Left ventricle myocardium inferior (tissue), 1 donor: ENCODE results near the gene SAMD14. TPM values are rescaled to one million over a fixed set of nuclear protein-coding genes. Genes with fewer than 3 reads are reported as not detected.

Experiments used
- DNase-seq: peaks from one replicate; pipeline ENCODE4 v3.0.0-alpha.2; 2020
- H3K27ac ChIP-seq: fragments of 200-600 bp; replicated peaks from 2 replicates; pipeline ENCODE4 v1.8.0; 2021
- H3K27me3 ChIP-seq: fragments of 200-600 bp; 2 replicates; pipeline ENCODE4 v1.8.0; 2021; ENCODE audit warnings: low read depth
- H3K36me3 ChIP-seq: fragments of 200-600 bp; 2 replicates; pipeline ENCODE4 v1.8.0; 2021
- H3K4me1 ChIP-seq: fragments of 200-600 bp; 2 replicates; pipeline ENCODE4 v1.8.0; 2021
- H3K4me3 ChIP-seq: fragments of 200-600 bp; 2 replicates; pipeline ENCODE4 v1.8.0; 2021; ENCODE audit warnings: mild to moderate bottlenecking, moderate library complexity
- H3K9me3 ChIP-seq: fragments of 200-600 bp; replicated peaks from 2 replicates; pipeline ENCODE4 v1.8.0; 2021
- intact Hi-C: fragments of 100-400 bp; cut with micrococcal nuclease; formaldehyde crosslinking; loops from one replicate; pipeline ENCODE4 v1.11.0; 2022
- total RNA-seq: library from RNA; stranded (reverse); fragmentation: NEBNext Ultra II Directional; extraction: Animal tissue kit (Norgen Biotek cat#: 25700); gene quantifications from one replicate; pipeline ENCODE4 v1.2.1, GENCODE V29; 2021
- TF ChIP-seq, protein P1 (sequence below): fragments of 200-600 bp; IDR thresholded peaks from 2 replicates; pipeline ENCODE4 v1.8.0; 2021; ENCODE audit warnings: antibody characterized with exemption, mild to moderate bottlenecking, borderline replicate concordance
- donor health status: DM: no; HTN: yes; CAD: no; lungs with severe emphysema.

SAMD14 gene
- total RNA-seq, 1 donor from 2014 or later, result 1.6 TPM

DNA sequence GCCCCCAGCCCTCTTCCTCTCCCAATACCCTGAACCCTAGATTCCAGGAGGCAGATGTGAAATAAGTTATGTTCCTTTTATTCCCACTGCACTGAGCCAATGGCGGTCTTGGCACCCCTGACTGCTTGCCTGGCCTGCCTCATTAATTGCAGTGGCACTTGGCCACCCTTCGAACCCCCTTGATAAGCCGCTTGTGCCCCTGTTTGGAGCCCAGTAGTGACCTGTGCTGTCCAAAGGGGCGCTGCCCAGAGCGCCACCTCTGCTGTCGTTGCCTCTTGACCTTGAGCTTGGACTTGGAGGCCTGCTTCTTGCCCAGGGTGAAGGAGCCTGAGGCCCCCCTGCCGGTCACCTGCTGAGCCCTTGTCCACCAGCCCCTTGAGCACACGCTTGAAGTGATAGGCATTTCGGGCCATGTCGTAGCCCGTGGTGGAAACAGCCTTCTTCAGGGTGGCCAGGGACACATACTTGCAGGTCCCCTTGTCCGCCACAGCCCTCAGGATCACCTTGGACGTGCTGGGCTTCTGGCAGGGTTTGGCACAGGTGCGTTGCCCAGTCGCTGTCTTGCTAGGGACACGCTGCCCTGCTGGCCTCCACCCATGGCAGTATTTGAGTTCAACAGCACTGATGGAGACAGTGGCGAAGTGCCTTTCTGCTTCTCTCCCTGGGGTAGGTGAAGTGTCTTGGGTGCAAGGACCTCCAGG is 41.6 kb upstream of the SAMD14 start:
- intact Hi-C loops, result no loop called here
- H3K4me1 ChIP-seq, result peaks cover 86% of the 10 kb centered on the region
- H3K27me3 ChIP-seq, result no peaks in the 10 kb centered on the region
- no peaks in the 10 kb centered on the region for H3K9me3 ChIP-seq
- H3K27ac ChIP-seq, result peak overlapping the region; percentile 70
- TF ChIP-seq, protein P1, sequence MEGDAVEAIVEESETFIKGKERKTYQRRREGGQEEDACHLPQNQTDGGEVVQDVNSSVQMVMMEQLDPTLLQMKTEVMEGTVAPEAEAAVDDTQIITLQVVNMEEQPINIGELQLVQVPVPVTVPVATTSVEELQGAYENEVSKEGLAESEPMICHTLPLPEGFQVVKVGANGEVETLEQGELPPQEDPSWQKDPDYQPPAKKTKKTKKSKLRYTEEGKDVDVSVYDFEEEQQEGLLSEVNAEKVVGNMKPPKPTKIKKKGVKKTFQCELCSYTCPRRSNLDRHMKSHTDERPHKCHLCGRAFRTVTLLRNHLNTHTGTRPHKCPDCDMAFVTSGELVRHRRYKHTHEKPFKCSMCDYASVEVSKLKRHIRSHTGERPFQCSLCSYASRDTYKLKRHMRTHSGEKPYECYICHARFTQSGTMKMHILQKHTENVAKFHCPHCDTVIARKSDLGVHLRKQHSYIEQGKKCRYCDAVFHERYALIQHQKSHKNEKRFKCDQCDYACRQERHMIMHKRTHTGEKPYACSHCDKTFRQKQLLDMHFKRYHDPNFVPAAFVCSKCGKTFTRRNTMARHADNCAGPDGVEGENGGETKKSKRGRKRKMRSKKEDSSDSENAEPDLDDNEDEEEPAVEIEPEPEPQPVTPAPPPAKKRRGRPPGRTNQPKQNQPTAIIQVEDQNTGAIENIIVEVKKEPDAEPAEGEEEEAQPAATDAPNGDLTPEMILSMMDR, result no peak
- DNase-seq, result no peak
- H3K4me3 ChIP-seq, result no peak overlapping the region
- no peaks in the 10 kb centered on the region for H3K36me3 ChIP-seq

DNA sequence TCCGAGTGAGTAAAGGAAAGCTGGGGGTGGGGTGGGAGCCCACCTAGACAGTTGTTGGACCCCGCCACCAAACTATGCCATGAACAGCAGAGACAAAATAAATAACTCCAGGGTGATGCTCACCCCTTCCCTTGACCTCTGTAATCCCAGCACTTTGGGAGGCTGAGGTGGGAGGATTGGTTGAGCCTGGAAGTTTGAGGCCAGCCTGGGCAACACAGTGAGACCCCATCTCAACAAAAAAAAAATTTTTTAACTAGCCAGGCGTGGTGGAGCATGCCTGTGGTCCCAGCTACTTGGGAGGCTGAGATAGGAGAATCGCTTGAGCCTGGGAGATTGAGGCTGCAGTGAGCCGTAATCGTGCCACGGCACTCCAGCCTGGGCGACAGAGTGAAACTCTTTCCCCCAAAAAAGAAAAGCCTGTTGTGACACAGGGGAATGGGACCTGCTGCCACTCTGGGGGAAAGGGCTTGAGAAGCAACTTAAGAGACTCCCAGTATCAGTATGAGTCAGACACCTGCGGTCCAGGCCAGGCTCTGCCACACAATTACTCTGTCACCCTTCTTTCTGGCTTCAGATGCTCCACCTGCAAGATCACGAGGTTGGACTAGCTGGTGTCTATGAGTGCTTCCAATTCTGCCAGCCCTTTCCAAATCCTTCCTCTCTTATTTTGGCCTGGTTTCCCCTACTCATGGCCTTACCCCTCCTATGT is 40.9 kb upstream of the SAMD14 start:
- intact Hi-C loops, result no loop called here
- H3K4me1 ChIP-seq, result peaks cover 79% of the 10 kb centered on the region

GRCh38 chr17:50169881-50170459 is 40.0 kb upstream of the SAMD14 start:
- DNase-seq, result no peak
- Histone ChIP-seq H3K9me3 (no peaks in the 10 kb centered on the region), H3K4me1 (peaks cover 77% of the 10 kb centered on the region), H3K4me3 (no peak overlapping the region), H3K27ac (peak overlapping the region; percentile 70), H3K27me3 (no peaks in the 10 kb centered on the region), H3K36me3 (no peaks in the 10 kb centered on the region)
- intact Hi-C loops, result loop anchor here (10.0 kb wide), 1 partner anchor 75 kb away; the partner anchor contains the start of gene PDK2
- TF ChIP-seq, protein P1, result no peak

More for the DNA sequence above, 40.9 kb upstream of the SAMD14 start:
- H3K27ac ChIP-seq, result peak overlapping the region; percentile 70
- H3K27me3 ChIP-seq, result no peaks in the 10 kb centered on the region
- no peaks in the 10 kb centered on the region for H3K36me3 ChIP-seq
- H3K9me3 ChIP-seq, result no peaks in the 10 kb centered on the region
- DNase-seq, result no peak
- TF ChIP-seq, protein P1, result no peak
- H3K4me3 ChIP-seq, result no peak overlapping the region

GRCh38 chr17:50169121-50169764 is 39.3 kb upstream of the SAMD14 start:
- no peak for DNase-seq
- TF ChIP-seq, protein P1, result peak; percentile 63
- Histone ChIP-seq H3K27me3 (no peaks in the 10 kb centered on the region), H3K9me3 (no peaks in the 10 kb centered on the region), H3K36me3 (no peaks in the 10 kb centered on the region), H3K4me1 (peaks cover 82% of the 10 kb centered on the region), H3K4me3 (no peak overlapping the region), H3K27ac (peak overlapping the region; percentile 28)
- intact Hi-C loops, result loop anchor here (10.0 kb wide), 1 partner anchor 74 kb away; the partner anchor contains the start of gene PDK2

DNA sequence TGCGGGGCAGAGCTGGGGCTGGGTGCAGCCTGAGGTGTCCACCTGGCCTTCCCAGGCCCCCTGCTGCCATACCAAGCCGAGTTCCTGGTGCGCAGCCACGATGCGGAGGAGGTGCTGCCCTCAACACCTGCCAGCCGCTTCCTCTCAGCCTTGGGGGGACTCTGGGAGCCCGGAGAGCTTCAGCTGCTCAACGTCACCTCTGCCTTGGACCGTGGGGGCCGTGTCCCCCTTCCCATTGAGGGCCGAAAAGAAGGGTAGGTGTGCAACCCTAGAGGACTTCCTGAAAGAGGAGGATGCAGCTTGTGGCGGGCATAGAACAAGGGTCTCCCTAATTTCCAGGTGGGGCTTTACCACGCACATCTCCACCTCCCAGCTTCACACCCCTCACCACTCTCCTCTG is 38.4 kb upstream of the SAMD14 start:
- Histone ChIP-seq H3K4me1 (peaks cover 82% of the 10 kb centered on the region), H3K36me3 (no peaks in the 10 kb centered on the region), H3K27ac (peak overlapping the region; percentile 52), H3K9me3 (no peaks in the 10 kb centered on the region), H3K4me3 (peak overlapping the region; percentile 69), H3K27me3 (no peaks in the 10 kb centered on the region)
- intact Hi-C loops, result loop anchor here (10.0 kb wide), 1 partner anchor 74 kb away; the partner anchor contains the start of gene PDK2
- TF ChIP-seq, protein P1, result no peak
- DNase-seq, result no peak
